A673 (cell line): ENCODE measurements around the gene NINJ1. TPM values are rescaled to one million over a fixed set of nuclear protein-coding genes. Genes with fewer than 3 reads are reported as not detected.

Experiments
- BruUV-seq: library from RNA; stranded (reverse); fragments of 400-500 nt; replicated peaks from 2 replicates; lab custom pipeline; 2021; lab: Mats Ljungman, UMichigan
- CTCF ChIA-PET: fragments of 300-600 bp; sonication (Branson Sonifier 250); formaldehyde crosslinking; loops from one replicate; lab custom pipeline; 2022; ENCODE audit warnings: antibody characterized with exemption; lab: Charles Lee
- POLR2A ChIA-PET: fragments of 300-600 bp; sonication (Branson Sonifier 250); formaldehyde crosslinking; loops from one replicate; lab custom pipeline; 2022; ENCODE audit warnings: antibody characterized with exemption; ENCODE audit not compliant: low non-redundant PET; lab: Charles Lee
- DNase-seq: peaks from one replicate; pipeline ENCODE4 v3.0.0-alpha.2; 2015; ENCODE audit warnings: low spot score
- H3K27ac ChIP-seq: fragments of 200-600 bp; sonication (generic); 2 replicates; pipeline ENCODE4 v1.5.1; 2016; ENCODE audit warnings: mixed run types, low read depth, mild to moderate bottlenecking, mixed read lengths, antibody characterized with exemption, low read length; ENCODE audit not compliant: poor library complexity, severe bottlenecking
- H3K27me3 ChIP-seq: fragments of 200-600 bp; sonication (generic); replicated peaks from 2 replicates; pipeline ENCODE4 v1.6.1; 2017; ENCODE audit warnings: mixed run types, low read depth, mild to moderate bottlenecking, mixed read lengths, antibody characterized with exemption, low read length; ENCODE audit not compliant: insufficient read depth, poor library complexity
- H3K36me3 ChIP-seq: fragments of 200-600 bp; sonication (generic); 2 replicates; pipeline ENCODE4 v1.6.1; 2016; ENCODE audit warnings: mixed run types, mild to moderate bottlenecking, mixed read lengths, antibody characterized with exemption, low read length; ENCODE audit not compliant: insufficient read depth, poor library complexity, severe bottlenecking
- H3K4me1 ChIP-seq: fragments of 200-600 bp; sonication (generic); 2 replicates; pipeline ENCODE4 v1.6.1; 2017; ENCODE audit warnings: mixed run types, mild to moderate bottlenecking, mixed read lengths, antibody characterized with exemption, low read length; ENCODE audit not compliant: insufficient read depth, poor library complexity, severe bottlenecking
- H3K4me3 ChIP-seq: fragments of 200-600 bp; sonication (generic); 2 replicates; pipeline ENCODE4 v1.5.1; 2016; ENCODE audit warnings: low read depth, mixed run types, mild to moderate bottlenecking, mixed read lengths, low read length; ENCODE audit not compliant: poor library complexity, severe bottlenecking
- H3K9me3 ChIP-seq: fragments of 200-600 bp; sonication (generic); 2 replicates; pipeline ENCODE4 v1.6.1; 2016; ENCODE audit warnings: mixed run types, low read depth, mild to moderate bottlenecking, mixed read lengths, antibody characterized with exemption, low read length; ENCODE audit not compliant: poor library complexity, severe bottlenecking
- CTCF ChIP-seq: fragments of 300-800, 200-600 bp; sonication (generic); conservative IDR thresholded peaks from 2 replicates; pipeline ENCODE4 v1.5.1; 2017; ENCODE audit warnings: low read depth, mild to moderate bottlenecking, antibody characterized with exemption, low read length, moderate library complexity, mixed read lengths
- EZH2 ChIP-seq: fragments of 200-600 bp; sonication (generic); IDR thresholded peaks from 2 replicates; pipeline ENCODE4 v1.6.1; 2017; ENCODE audit warnings: borderline replicate concordance, low read depth, mild to moderate bottlenecking, mixed read lengths, antibody characterized with exemption, low read length; ENCODE audit not compliant: poor library complexity, severe bottlenecking
- intact Hi-C: fragments of 100-400 bp; cut with micrococcal nuclease; formaldehyde crosslinking; loops from one replicate; pipeline ENCODE4 v1.10.0; 2022; ENCODE audit not compliant: unreplicated experiment
- total RNA-seq: library from RNA; stranded (reverse); gene quantifications from 2 replicates; pipeline ENCODE4 v1.2.3, GENCODE V29; 2021

Gene NINJ1
- total RNA-seq, 1 experiment from 2014 or later: 9.2 TPM

GRCh38 chr9:93089481-93089991 is 44.5 kb downstream of the NINJ1 start:
- BruUV-seq: no TSS peak
- DNase-seq: no peak
- H3K9me3 ChIP-seq: no peaks in the 10 kb centered on the region
- ChIA-PET CTCF (no interaction called here), POLR2A (no interaction called here)
- no peaks in the 10 kb centered on the region for H3K27me3 ChIP-seq
- intact Hi-C loops: no loop called here
- peaks cover 7% of the 10 kb centered on the region for H3K4me1 ChIP-seq
- no peak for TF ChIP-seq CTCF
- no peak for TF ChIP-seq EZH2
- H3K4me3 ChIP-seq: no peak overlapping the region
- H3K36me3 ChIP-seq: no peaks in the 10 kb centered on the region
- no peak overlapping the region for H3K27ac ChIP-seq

- DNase-seq: no peak
- Histone ChIP-seq H3K9me3 (no peaks in the 10 kb centered on the region), H3K27me3 (no peaks in the 10 kb centered on the region), H3K4me3 (no peak overlapping the region), H3K4me1 (peaks cover 7% of the 10 kb centered on the region), H3K27ac (no peak overlapping the region), H3K36me3 (no peaks in the 10 kb centered on the region)
- CTCF ChIA-PET: no interaction called here
- POLR2A ChIA-PET: no interaction called here
- no peak for TF ChIP-seq EZH2
- TF ChIP-seq CTCF: no peak
- intact Hi-C loops: no loop called here
- no TSS peak for BruUV-seq
Measured at GRCh38 chr9:93089024-93089423, 45.0 kb downstream of the NINJ1 start.

DNA sequence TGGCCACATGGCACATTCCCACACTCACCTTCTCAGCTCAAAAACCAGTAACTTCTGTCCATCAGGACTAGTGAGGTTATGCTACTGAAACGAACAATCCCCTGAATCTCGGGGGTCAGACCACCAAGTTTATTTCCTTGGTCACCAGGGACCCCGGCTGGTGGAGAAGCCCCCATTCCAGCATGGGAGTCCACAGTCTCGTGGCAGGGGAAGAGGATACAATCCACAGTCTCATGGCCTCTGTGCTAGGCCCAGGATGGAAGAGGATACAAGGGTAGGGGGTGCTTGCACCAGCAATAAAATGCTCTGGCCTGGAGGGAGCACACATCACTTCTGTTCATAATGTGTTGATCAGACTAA is 45.4 kb downstream of the NINJ1 start:
- H3K4me1 ChIP-seq: peaks cover 5% of the 10 kb centered on the region
- intact Hi-C loops: no loop called here
- ChIA-PET POLR2A (no interaction called here), CTCF (interaction anchor here (0.6 kb wide), 1 partner anchor 360 kb away, joined by 4 read pairs; no protein-coding TSS in a partner anchor)
- H3K27ac ChIP-seq: no peak overlapping the region
- H3K27me3 ChIP-seq: no peaks in the 10 kb centered on the region
- no peak for TF ChIP-seq EZH2
- no peak for TF ChIP-seq CTCF
- no peaks in the 10 kb centered on the region for H3K9me3 ChIP-seq
- H3K36me3 ChIP-seq: no peaks in the 10 kb centered on the region
- BruUV-seq: no TSS peak
- no peak for DNase-seq
- no peak overlapping the region for H3K4me3 ChIP-seq
